Vagina (tissue), 2 donors: ENCODE data around the gene LGALS3. TPM values are rescaled to one million over a fixed set of nuclear protein-coding genes. Genes with fewer than 3 reads are reported as not detected.

ENCODE experiments used
- DNase-seq, 2 donors: peaks; one replicate each; pipeline ENCODE4 v3.0.0-alpha.2; 2017; ENCODE audit errors: extremely low spot score in 2 of 2
- H3K27ac ChIP-seq: fragments of 200-600 bp; sonication (generic); one replicate; pipeline ENCODE4 v1.5.1; 2019
- H3K27me3 ChIP-seq: fragments of 200-600 bp; sonication (generic); one replicate; pipeline ENCODE4 v1.5.1; 2019
- H3K36me3 ChIP-seq, 2 donors: fragments of 200-600 bp; sonication (generic); one replicate each; pipeline ENCODE4 v1.5.1; 2017 to 2019
- H3K4me1 ChIP-seq: fragments of 200-600 bp; sonication (generic); one replicate; pipeline ENCODE4 v1.5.1; 2019
- H3K4me3 ChIP-seq, 2 donors: fragments of 200-600 bp; sonication (generic); 1 replicate in 1 of 2; 2 replicates in 1 of 2; pipeline ENCODE4 v1.5.1; 2016 to 2019
- H3K9me3 ChIP-seq: fragments of 200-600 bp; sonication (generic); one replicate; pipeline ENCODE4 v1.5.1; 2019
- POLR2A ChIP-seq, 2 donors: fragments of 450-650 bp; IDR thresholded peaks; one replicate each; pipeline ENCODE4 v1.6.1; 2017; ENCODE audit warnings: antibody characterized with exemption in 2 of 2, mild to moderate bottlenecking in 2 of 2, moderate library complexity in 2 of 2
- POLR2AphosphoS5 ChIP-seq, 2 donors: sonication (generic); formaldehyde crosslinking; IDR thresholded peaks; one replicate each; pipeline ENCODE4 v1.9.0; 2017; ENCODE audit warnings: antibody characterized with exemption in 2 of 2, mild to moderate bottlenecking in 2 of 2, low read depth in 1 of 2; ENCODE audit not compliant: insufficient read depth in 1 of 2
- intact Hi-C: fragments of 100-400 bp; cut with DNase I; formaldehyde crosslinking; loops from one replicate; pipeline ENCODE4 v1.15.1; 2023
- total RNA-seq: library from RNA; depleted of rRNA; stranded (reverse); fragments of >200 nt; gene quantifications from one replicate; pipeline ENCODE4 v1.2.3, GENCODE V29; 2016
- TF ChIP-seq, protein P1 (sequence below), 3 experiments: fragments of 450-650 bp in 2 of 3; fragments of 200-600 bp in 1 of 3; sonication (generic) in 1 of 3; IDR thresholded peaks; one replicate each; pipeline ENCODE4 v1.5.1; 2017 to 2019; ENCODE audit warnings: antibody characterized with exemption in 3 of 3, mild to moderate bottlenecking in 2 of 3, moderate library complexity in 2 of 3

Gene LGALS3
- total RNA-seq, 1 donor from 2014 or later, result 417 TPM

DNA sequence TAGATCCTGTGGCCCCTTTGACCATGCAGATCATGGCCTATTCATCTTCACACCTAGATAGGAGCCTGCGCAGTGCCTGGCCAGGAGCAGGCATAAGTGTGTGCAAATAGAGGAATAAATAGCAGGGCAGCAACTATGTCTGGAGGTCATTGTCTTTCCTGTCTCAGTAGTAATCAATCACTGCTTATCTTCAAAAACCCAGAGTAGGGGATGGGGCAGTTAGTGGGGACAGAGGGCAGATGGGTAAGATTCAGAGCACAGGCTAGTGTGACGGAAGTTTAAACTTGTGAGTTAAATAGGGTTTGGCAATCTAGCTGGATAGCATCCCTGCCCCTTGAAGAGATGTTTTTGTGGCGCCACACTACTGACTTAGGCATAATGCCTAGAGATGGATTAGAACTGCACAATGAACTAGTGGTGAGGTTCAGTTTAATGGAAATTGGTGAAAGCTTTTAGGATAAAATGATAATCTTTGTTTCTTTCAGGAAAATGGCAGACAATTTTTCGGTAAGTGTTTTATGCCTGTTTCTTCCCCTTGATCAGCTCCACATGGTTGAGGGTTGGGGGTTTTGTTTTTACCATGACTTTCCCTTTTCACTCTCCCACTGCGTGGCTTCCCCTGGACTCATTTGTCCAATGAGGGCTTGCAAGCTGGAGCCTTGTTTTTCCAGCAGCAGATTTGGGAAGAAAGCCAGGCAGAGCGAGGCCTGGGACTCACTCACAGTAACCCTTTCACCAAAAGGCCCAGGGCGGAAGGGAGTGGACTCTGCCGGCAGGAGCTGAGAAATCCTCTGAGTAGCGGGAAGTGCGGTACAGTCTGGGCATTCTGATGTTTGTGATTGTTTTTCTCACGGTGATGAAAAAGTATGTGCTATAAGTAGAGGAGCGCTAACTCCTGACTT lies 8.1 kb downstream of the LGALS3 start:
- intact Hi-C loops, result no loop called here
- DNase-seq, result no peak
- Histone ChIP-seq H3K36me3 (peaks cover 0 to 44% of the 10 kb centered on the region in 2 donors), H3K9me3 (no peaks in the 10 kb centered on the region), H3K4me3 (peak overlapping the region; percentile 15 to 16), H3K27ac (peak overlapping the region; percentile 74), H3K4me1 (peaks cover 69% of the 10 kb centered on the region), H3K27me3 (no peaks in the 10 kb centered on the region)
- TF ChIP-seq POLR2AphosphoS5 (IDR thresholded peaks at IDR 0.05; ENCODE audit: insufficient read depth in 1 of 2, low read depth in 1 of 2), result peak; percentile 13 to 17
- TF ChIP-seq, protein P1, sequence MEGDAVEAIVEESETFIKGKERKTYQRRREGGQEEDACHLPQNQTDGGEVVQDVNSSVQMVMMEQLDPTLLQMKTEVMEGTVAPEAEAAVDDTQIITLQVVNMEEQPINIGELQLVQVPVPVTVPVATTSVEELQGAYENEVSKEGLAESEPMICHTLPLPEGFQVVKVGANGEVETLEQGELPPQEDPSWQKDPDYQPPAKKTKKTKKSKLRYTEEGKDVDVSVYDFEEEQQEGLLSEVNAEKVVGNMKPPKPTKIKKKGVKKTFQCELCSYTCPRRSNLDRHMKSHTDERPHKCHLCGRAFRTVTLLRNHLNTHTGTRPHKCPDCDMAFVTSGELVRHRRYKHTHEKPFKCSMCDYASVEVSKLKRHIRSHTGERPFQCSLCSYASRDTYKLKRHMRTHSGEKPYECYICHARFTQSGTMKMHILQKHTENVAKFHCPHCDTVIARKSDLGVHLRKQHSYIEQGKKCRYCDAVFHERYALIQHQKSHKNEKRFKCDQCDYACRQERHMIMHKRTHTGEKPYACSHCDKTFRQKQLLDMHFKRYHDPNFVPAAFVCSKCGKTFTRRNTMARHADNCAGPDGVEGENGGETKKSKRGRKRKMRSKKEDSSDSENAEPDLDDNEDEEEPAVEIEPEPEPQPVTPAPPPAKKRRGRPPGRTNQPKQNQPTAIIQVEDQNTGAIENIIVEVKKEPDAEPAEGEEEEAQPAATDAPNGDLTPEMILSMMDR (IDR thresholded peaks at IDR 0.05), result no peak

DNA sequence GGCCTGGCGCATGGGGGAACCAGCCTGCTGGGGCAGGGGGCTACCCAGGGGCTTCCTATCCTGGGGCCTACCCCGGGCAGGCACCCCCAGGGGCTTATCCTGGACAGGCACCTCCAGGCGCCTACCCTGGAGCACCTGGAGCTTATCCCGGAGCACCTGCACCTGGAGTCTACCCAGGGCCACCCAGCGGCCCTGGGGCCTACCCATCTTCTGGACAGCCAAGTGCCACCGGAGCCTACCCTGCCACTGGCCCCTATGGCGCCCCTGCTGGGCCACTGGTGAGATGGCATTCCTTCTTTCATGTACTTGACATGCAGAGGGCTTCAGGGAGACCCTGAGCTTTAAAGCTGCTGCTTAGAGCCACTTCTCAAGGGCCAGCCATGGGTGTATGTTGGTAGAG lies 9.0 kb downstream of the LGALS3 start:
- H3K4me1 ChIP-seq, result peaks cover 59% of the 10 kb centered on the region

DNA sequence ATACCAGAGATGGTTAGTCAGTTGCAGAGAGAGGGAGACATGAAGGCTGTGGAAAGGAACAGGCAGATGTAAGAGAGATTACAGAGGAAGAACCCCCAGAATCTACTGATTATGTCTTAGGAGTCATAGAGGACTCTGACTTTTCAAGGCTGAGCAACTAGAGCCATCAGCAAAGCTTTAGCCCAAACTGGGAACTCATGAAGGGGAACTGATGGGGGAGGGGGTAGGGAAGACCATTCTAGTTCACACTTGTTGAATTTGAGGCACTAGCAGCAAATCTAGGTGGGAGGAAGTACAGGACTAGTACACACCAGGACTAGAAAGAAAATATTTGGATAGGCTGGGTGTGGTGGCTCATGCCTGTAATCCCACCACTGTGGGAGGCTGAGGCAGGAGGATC lies 10.1 kb downstream of the LGALS3 start:
- Histone ChIP-seq H3K4me3 (no peak overlapping the region), H3K9me3 (no peaks in the 10 kb centered on the region), H3K4me1 (peaks cover 49% of the 10 kb centered on the region), H3K27me3 (no peaks in the 10 kb centered on the region), H3K36me3 (peaks cover 0 to 64% of the 10 kb centered on the region in 2 donors), H3K27ac (no peak overlapping the region)
- no peak for DNase-seq
- intact Hi-C loops, result no loop called here
- TF ChIP-seq POLR2A (IDR thresholded peaks at IDR 0.05), result no peak
- TF ChIP-seq, protein P1 (IDR thresholded peaks at IDR 0.05), result no peak
- no peak for TF ChIP-seq POLR2AphosphoS5 (IDR thresholded peaks at IDR 0.05; ENCODE audit: insufficient read depth in 1 of 2, low read depth in 1 of 2)

More for the DNA sequence above, 9.0 kb downstream of the LGALS3 start:
- peaks cover 0 to 54% of the 10 kb centered on the region in 2 donors for H3K36me3 ChIP-seq
- TF ChIP-seq POLR2AphosphoS5 (IDR thresholded peaks at IDR 0.05; ENCODE audit: insufficient read depth in 1 of 2, low read depth in 1 of 2) (no peak), POLR2A (IDR thresholded peaks at IDR 0.05) (no peak)
- TF ChIP-seq, protein P1 (IDR thresholded peaks at IDR 0.05), result no peak
- no peaks in the 10 kb centered on the region for H3K9me3 ChIP-seq
- peak overlapping the region in 1 of 2 donors; percentile 16 for H3K4me3 ChIP-seq
- intact Hi-C loops, result no loop called here
- peak overlapping the region; percentile 74 for H3K27ac ChIP-seq
- no peak for DNase-seq
- no peaks in the 10 kb centered on the region for H3K27me3 ChIP-seq

DNA sequence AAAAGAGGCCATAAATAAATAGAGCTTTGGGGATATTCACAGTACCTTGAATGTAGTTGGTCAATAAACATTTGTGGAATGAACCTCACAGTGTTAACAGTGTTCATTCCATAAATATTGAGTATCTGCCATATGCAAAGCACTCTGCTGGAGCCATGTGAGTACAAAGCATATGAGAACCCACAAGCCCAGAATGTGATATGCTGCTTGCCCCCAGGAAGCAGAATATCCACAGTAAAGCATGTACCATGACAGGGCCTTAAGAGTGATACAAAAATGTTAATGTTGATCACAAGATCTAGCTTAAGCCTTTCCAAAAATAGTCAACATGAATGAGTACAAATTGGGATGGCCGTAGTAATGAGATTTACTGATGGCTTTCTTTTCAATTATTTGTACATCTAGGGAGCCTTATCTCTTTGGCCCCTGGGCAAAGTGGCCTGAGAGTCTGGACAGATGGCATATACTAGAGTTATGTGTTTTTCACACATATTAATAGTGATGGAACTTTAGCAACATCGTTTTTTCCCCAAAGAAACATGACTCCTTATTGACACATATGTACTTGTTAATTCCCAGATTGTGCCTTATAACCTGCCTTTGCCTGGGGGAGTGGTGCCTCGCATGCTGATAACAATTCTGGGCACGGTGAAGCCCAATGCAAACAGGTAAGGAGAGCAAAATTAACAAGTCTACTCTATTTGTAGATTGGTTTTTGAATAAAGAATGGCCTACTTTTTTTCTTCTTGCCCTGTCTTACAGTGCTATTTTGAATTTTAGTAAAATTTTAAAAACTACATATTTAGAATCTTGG lies 10.9 kb downstream of the LGALS3 start:
- H3K27ac ChIP-seq, result no peak overlapping the region

DNA sequence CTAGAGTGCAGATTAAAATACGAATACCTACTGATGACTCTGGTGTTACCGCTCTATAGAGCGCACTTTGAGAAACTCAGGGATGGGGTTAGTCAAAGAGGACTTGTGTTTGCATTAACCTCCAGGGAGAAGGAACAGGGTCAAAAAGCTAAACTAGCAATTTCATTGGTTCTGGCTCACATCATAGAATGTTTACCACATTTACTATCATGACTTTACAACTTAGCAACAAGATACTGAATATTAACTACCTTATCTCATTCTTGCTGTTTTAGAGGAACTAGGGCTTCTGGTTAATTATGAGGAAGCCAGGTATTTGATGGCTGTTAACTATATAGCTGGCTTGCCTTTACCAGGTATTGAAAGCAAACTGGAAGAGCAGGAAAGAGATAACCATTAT lies 12.8 kb downstream of the LGALS3 start:
- intact Hi-C loops, result no loop called here
- Histone ChIP-seq H3K9me3 (no peaks in the 10 kb centered on the region), H3K4me3 (no peak overlapping the region), H3K27ac (no peak overlapping the region), H3K27me3 (no peaks in the 10 kb centered on the region), H3K36me3 (peaks cover 0 to 90% of the 10 kb centered on the region in 2 donors), H3K4me1 (peaks cover 23% of the 10 kb centered on the region)
- no peak for DNase-seq
- TF ChIP-seq, protein P1 (IDR thresholded peaks at IDR 0.05), result no peak
- no peak for TF ChIP-seq POLR2A (IDR thresholded peaks at IDR 0.05)
- no peak for TF ChIP-seq POLR2AphosphoS5 (IDR thresholded peaks at IDR 0.05; ENCODE audit: insufficient read depth in 1 of 2, low read depth in 1 of 2)

More for the DNA sequence above, 10.9 kb downstream of the LGALS3 start:
- H3K9me3 ChIP-seq, result no peaks in the 10 kb centered on the region
- peaks cover 42% of the 10 kb centered on the region for H3K4me1 ChIP-seq
- no peak for DNase-seq
- intact Hi-C loops, result no loop called here
- H3K27me3 ChIP-seq, result no peaks in the 10 kb centered on the region
- no peak for TF ChIP-seq POLR2A (IDR thresholded peaks at IDR 0.05)
- no peak for TF ChIP-seq POLR2AphosphoS5 (IDR thresholded peaks at IDR 0.05; ENCODE audit: insufficient read depth in 1 of 2, low read depth in 1 of 2)
- no peak overlapping the region for H3K4me3 ChIP-seq
- peaks cover 0 to 72% of the 10 kb centered on the region in 2 donors for H3K36me3 ChIP-seq
